LNCaP clone FGC (cell line): ENCODE results near the gene NQO2.
"Not testable (repeated sequence)": the region's sequence is repeated elsewhere in the genome, so short reads cannot be mapped to it uniquely, and the experiment has no call there.

Source experiments
- DNase-seq: peaks from one replicate; pipeline ENCODE4 v3.0.0-alpha.2; 2011; ENCODE audit warnings: low read depth
- H3K4me3 ChIP-seq: 2 replicates; pipeline ENCODE4 v1.5.1; 2011; ENCODE audit warnings: mild to moderate bottlenecking, low read depth, low read length, control low read depth
- TF ChIP-seq, protein P1 (sequence below): IDR thresholded peaks from 2 replicates; pipeline ENCODE4 v1.5.1; 2012; ENCODE audit warnings: mild to moderate bottlenecking; ENCODE audit not compliant: control insufficient read depth, insufficient read depth; ENCODE audit errors: extremely low read depth

NQO2 gene

DNA sequence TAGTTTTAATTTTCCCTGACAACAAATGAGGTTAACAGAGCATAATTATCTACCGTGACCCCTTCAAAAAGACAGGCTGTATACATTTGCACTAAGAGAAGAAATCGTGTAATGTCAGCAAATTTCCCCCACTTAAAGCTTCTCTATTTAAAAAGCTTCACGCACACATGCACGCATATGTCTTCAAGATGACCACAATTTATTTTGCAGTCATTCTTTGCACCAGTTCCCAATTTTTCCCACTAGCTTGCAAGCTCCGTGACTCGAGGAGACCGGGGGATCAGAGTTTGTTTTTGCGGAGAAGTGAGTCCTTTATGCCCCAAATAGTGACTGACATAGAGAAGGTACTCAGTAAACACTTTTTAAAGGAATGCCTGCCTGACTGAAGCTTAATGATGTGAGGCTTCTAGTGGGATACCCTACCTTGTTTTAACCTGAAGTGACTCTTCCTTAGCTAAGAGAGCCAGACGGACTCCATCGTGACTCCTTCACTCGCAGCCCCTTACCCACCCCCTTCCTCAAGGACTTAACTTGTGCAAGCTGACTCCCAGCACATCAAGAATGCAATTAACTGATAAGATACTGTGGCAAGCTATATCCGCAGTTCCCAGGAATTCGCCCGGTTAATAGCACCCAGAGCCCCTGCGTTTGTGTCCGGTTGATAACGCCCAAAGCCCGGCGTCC lies 9.3 kb upstream of the NQO2 start:
- peak overlapping the region; percentile 92 for H3K4me3 ChIP-seq
- TF ChIP-seq, protein P1, sequence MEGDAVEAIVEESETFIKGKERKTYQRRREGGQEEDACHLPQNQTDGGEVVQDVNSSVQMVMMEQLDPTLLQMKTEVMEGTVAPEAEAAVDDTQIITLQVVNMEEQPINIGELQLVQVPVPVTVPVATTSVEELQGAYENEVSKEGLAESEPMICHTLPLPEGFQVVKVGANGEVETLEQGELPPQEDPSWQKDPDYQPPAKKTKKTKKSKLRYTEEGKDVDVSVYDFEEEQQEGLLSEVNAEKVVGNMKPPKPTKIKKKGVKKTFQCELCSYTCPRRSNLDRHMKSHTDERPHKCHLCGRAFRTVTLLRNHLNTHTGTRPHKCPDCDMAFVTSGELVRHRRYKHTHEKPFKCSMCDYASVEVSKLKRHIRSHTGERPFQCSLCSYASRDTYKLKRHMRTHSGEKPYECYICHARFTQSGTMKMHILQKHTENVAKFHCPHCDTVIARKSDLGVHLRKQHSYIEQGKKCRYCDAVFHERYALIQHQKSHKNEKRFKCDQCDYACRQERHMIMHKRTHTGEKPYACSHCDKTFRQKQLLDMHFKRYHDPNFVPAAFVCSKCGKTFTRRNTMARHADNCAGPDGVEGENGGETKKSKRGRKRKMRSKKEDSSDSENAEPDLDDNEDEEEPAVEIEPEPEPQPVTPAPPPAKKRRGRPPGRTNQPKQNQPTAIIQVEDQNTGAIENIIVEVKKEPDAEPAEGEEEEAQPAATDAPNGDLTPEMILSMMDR, result no peak
- no peak for DNase-seq

DNA sequence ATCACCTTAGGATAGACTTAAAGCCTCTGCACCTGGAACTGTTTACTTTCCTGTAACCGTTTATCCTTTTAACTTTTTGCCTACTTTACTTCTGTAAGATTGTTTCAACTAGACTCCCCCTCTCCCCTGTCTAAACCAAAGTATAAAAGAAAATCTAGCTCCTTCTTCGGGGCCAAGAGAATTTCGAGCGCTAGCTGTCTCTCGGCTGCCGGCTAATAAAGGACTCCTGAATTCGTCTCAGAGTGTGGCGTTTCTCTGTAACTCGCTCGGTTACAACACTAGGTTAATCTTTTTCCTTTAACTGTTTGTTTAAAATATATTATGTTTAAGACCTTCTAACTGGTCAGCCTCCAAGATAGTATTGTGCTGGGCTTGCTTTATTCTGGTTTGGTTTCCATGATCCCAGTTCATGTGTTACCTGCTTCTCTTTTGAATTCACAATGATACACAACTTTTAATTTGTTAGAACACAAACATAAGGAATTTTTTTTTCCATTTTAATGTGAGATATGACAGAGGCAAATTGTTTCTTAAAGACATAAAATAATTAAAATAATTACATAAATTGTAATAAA lies 8.7 kb upstream of the NQO2 start:
- TF ChIP-seq, protein P1, result no peak
- no peak for DNase-seq
- peak overlapping the region; percentile 92 for H3K4me3 ChIP-seq

DNA sequence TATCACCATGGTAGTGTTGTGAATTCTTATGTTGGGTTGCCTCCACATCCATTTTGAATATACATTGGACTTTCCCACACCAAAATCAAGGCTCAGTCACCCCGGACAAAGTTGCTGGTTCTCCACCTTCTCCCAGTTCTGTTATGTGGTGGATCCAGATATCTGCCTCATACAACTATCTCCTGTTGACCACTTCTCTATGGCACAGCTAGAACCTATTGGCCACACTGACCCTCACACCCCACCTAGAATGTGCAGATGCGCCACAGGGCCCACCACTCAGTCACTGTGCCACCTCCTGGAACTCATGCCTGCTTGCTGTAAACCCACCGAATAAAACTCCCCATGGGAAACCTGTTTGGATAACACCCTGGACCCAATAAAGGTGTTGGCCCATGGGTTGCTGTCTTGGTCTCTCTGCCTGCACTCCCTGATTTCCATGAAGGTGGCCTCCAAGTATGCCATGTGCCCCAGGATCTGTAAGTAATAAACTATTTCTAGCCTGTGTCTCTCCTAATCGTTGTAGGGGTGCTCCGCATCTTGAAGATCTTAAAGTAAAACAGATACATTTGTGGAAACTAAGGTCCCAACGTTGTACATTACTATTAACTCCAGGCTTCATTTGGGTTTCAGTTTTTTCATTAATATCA lies 7.2 kb upstream of the NQO2 start:
- TF ChIP-seq, protein P1, result no peak
- H3K4me3 ChIP-seq, result no peak overlapping the region
- DNase-seq, result no peak

DNA sequence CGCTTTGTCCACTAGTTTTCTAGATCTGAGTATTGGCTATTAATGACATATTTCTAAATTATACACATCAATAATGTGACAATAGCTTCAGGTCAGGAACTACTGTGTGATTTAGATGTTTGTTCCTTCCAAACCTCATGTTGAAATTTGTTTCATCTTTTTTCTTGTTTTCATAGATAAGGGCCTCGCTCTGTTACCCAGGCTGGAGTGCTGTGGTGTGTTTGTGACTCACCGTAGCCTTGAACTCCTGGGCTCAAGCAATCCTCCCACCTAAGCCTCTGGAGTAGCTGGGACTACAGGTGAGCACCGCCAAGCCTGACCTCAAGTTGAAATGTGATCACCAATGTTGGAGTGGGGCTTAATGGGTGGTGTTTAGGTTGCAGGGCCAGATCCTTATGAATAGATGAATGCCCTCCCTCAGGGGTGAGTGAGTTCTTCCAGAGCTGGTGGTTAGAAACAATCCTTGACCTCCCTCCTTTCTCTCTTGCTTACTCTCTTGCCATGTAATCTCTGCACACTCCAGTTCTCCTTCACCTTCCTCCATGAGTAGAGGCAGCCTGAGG lies 5.9 kb upstream of the NQO2 start:
- DNase-seq, result no peak
- H3K4me3 ChIP-seq, result no peak overlapping the region
- TF ChIP-seq, protein P1, result no peak

DNA sequence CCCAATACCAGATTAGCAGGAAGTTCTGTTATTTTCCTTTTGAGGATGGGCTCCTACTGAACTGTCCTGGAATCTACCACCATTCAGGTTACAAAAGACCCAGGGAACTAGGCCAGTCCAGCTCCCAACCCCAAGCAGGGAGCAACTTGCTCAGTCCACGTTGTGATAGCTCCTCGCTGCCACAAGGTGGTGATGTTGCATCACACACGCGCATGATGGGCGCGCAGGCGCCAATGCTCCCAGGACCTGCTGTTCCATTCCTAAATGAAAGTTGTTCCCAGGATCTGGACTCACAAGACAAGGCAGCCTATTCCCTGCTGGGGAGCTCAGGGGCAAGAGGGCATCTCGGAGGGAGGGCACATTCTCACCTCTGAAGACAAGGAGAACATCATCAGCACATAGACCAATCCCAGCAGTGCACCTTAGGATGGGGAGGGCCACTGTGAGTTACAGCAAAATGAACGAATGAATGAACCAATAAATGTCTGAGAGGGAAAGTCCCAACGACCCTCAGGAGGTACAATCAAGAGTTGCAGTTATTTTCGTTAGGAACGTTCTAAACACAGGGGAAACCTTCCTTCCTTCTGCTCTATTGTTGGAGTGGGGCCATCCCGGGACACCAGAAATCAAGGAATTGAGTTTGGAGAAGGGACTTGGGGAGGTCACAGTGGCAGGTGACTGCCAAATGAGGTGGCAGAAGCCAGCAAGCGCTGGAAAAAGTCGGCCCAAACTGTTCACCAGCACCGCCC lies 1.3 kb upstream of the NQO2 start:
- H3K4me3 ChIP-seq, DNase-seq: not testable (repeated sequence)

DNA sequence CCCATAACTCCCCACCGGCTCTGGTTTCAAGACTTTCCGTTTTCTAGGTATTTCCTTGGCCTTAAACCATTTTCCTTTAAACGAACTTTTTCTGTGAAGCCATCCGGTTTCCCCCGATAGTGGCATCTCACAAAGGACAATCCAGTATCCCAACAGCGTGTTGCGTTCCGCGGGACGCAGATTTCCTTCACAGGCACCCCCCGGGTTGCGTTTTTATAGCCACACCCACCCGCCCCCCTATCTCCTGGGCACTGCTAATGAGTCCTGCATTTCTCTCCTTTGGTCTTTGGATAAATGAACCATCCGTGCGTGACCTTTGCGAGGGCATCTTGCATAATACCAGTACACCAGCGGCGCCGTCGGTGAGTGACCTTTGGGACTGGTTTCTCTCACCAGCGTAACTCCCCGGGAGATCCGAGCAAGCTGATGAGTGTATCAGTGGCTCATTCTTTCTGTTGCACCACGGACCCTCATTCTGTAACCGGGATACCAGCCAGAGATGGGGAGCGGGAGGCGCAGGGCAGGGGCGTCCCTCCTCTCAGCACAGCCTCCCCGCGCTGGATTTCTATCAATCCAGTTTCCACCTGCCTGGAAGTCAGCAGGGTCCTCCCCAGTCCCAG lies 586 bp upstream of the NQO2 start:
- DNase-seq, result no peak
- TF ChIP-seq, protein P1, result no peak
- H3K4me3 ChIP-seq, result peak overlapping the region; percentile 56
